GM23248 (cell line): ENCODE data around the gene PLXNB1. TPM values are rescaled to one million over a fixed set of nuclear protein-coding genes. Genes with fewer than 3 reads are reported as not detected.

Experiments used
- DNase-seq: peaks from one replicate; pipeline ENCODE4 v3.0.0-alpha.2; 2015
- H2AFZ ChIP-seq: fragments of 200-600 bp; sonication (generic); 2 replicates; pipeline ENCODE4 v1.6.1; 2016; ENCODE audit warnings: antibody characterized with exemption
- H3F3A ChIP-seq: fragments of 200-600 bp; sonication (generic); 2 replicates; pipeline ENCODE4 v1.6.1; 2016; ENCODE audit warnings: mild to moderate bottlenecking, antibody characterized with exemption, mixed run types; ENCODE audit not compliant: insufficient read depth
- H3K27ac ChIP-seq: fragments of 200-600 bp; sonication (generic); 2 replicates; pipeline ENCODE4 v1.5.1; 2016; ENCODE audit warnings: mild to moderate bottlenecking
- H3K27me3 ChIP-seq: fragments of 200-600 bp; sonication (generic); replicated peaks from 2 replicates; pipeline ENCODE4 v1.6.1; 2016; ENCODE audit warnings: mild to moderate bottlenecking; ENCODE audit not compliant: insufficient read depth
- H3K36me3 ChIP-seq: fragments of 200-600 bp; sonication (generic); 2 replicates; pipeline ENCODE4 v1.6.1; 2016; ENCODE audit warnings: low read depth, mild to moderate bottlenecking
- H3K4me1 ChIP-seq: fragments of 200-600 bp; sonication (generic); 2 replicates; pipeline ENCODE4 v1.6.1; 2016; ENCODE audit warnings: mild to moderate bottlenecking; ENCODE audit not compliant: insufficient read depth
- H3K4me2 ChIP-seq: fragments of 200-600 bp; sonication (generic); one replicate; pipeline ENCODE4 v1.6.1; 2016; ENCODE audit warnings: mild to moderate bottlenecking; ENCODE audit not compliant: unreplicated experiment
- H3K4me3 ChIP-seq: fragments of 200-600 bp; sonication (generic); 2 replicates; pipeline ENCODE4 v1.5.1; 2016; ENCODE audit warnings: mild to moderate bottlenecking
- H3K79me2 ChIP-seq: fragments of 200-600 bp; sonication (generic); 2 replicates; pipeline ENCODE4 v1.6.1; 2016; ENCODE audit warnings: mild to moderate bottlenecking; ENCODE audit not compliant: insufficient read depth
- H3K9ac ChIP-seq: fragments of 200-600 bp; sonication (generic); 2 replicates; pipeline ENCODE4 v1.6.1; 2016; ENCODE audit warnings: mild to moderate bottlenecking
- H3K9me2 ChIP-seq: fragments of 200-600 bp; sonication (generic); 2 replicates; pipeline ENCODE4 v1.6.1; 2016; ENCODE audit warnings: mixed run types, mild to moderate bottlenecking, moderate library complexity; ENCODE audit not compliant: insufficient read depth
- H3K9me3 ChIP-seq: fragments of 200-600 bp; sonication (generic); one replicate; pipeline ENCODE4 v1.6.1; 2017; ENCODE audit warnings: low read depth
- H4K20me1 ChIP-seq: fragments of 200-600 bp; sonication (generic); 2 replicates; pipeline ENCODE4 v1.6.0; 2016; ENCODE audit not compliant: insufficient read depth
- EZH2 ChIP-seq: fragments of 200-600 bp; sonication (generic); IDR thresholded peaks from 2 replicates; pipeline ENCODE4 v1.6.1; 2018; ENCODE audit warnings: antibody characterized with exemption, mild to moderate bottlenecking; ENCODE audit not compliant: insufficient read depth, poor library complexity, severe bottlenecking
- EZH2phosphoT487 ChIP-seq: fragments of 200-600 bp; sonication (generic); IDR thresholded peaks from 2 replicates; pipeline ENCODE4 v1.6.1; 2018; ENCODE audit warnings: antibody characterized with exemption, moderate library complexity, mild to moderate bottlenecking, low read depth; ENCODE audit not compliant: insufficient read depth
- WGBS, 2 experiments: methylation state at CpG; one replicate each; pipeline ENCODE4 v1.1.6; 2015 to 2017; ENCODE audit warnings: low lambda C conversion rate in 2 of 2, low coverage in 1 of 2; ENCODE audit errors: missing lambda C conversion rate in 2 of 2; 5-methylcytosine and 5-hydroxymethylcytosine counted together
- in situ Hi-C: fragments of 300-500 bp; cut with MboI; formaldehyde crosslinking; loops from 2 replicates; pipeline ENCODE4 v1.15.0; 2020
- polyA plus RNA-seq: library from polyadenylated mRNA; unstranded; fragments of >200 nt; fragmentation: Nextera tagmentation; extraction: Ambion mirVana; gene quantifications from 2 replicates; pipeline ENCODE4 v1.2.1, GENCODE V29; 2016
- total RNA-seq: library from RNA; depleted of rRNA; stranded (reverse); fragments of >200 nt; shearing (Covaris generic); gene quantifications from 2 replicates; pipeline ENCODE4 v1.2.3, GENCODE V29; 2014

Gene PLXNB1
- total and polyA plus RNA-seq, 2 experiments from 2014 or later = 3.3 to 5.5 TPM

DNA sequence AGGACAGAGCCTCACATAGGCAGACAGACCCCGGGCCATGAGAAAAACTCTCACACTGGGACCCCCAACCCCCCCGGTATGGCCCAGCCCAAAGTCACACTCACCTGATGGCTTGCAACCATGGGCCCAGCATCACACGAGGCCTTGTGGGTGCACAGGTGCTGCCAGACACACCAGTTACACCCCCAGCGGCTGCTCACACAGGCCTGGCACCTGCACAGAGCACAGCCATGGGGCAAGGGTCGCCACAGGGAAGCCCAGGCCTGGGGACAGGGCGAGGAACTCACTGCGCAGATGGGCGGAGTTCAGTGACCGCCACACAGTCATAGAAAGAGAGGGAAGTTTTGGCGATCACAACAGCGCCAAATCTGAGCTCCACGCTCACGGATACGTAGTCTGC is 9.3 kb downstream of the PLXNB1 start:
- no peak for TF ChIP-seq EZH2
- no peak for TF ChIP-seq EZH2phosphoT487
- Histone ChIP-seq H3K27ac (no peak overlapping the region), H3K9me3 (no peaks in the 10 kb centered on the region), H4K20me1 (no peaks in the 10 kb centered on the region), H3K4me2 (no peak overlapping the region), H3K4me3 (no peak overlapping the region), H2AFZ (no peak overlapping the region), H3K9ac (no peak overlapping the region), H3K27me3 (no peaks in the 10 kb centered on the region), H3K79me2 (no peaks in the 10 kb centered on the region), H3F3A (no peaks in the 10 kb centered on the region), H3K9me2 (no peaks in the 10 kb centered on the region), H3K4me1 (no peaks in the 10 kb centered on the region), H3K36me3 (no peaks in the 10 kb centered on the region)
- in situ Hi-C loops = no loop called here
- WGBS, 2 experiments = 84 to 87% methylated on average over 12 to 14 of the region's 14 CpGs
- DNase-seq = no peak

DNA sequence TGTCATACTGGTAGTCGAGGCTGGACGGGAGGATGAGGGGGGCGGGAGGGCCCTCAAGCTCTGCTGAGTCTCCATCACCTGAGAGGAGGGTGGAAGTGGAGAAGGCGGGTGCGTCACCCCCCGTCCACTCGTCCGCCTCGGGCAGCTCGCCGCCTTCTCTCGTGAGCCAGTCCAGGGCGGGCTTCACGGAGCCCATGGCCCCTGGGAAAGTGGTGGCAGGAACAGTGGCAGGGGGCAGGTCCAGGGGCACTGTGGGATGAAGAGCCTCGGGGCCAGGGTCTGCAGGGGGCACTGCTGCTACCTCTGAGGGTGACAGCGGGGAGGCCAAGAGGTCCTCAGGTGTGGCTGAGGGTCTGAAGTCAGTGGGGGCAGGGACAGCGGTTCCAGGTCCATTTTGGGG is 10.3 kb downstream of the PLXNB1 start:
- H3K9me3 ChIP-seq = no peaks in the 10 kb centered on the region
- WGBS, 2 experiments = 92% methylated on average over 8 to 17 of the region's 17 CpGs
- no peaks in the 10 kb centered on the region for H3F3A ChIP-seq
- no peak overlapping the region for H3K4me3 ChIP-seq
- no peaks in the 10 kb centered on the region for H3K36me3 ChIP-seq
- H3K27me3 ChIP-seq = no peaks in the 10 kb centered on the region
- no peaks in the 10 kb centered on the region for H3K4me1 ChIP-seq
- H2AFZ ChIP-seq = no peak overlapping the region
- H4K20me1 ChIP-seq = no peaks in the 10 kb centered on the region
- H3K9me2 ChIP-seq = no peaks in the 10 kb centered on the region
- no peak overlapping the region for H3K9ac ChIP-seq
- H3K79me2 ChIP-seq = no peaks in the 10 kb centered on the region
- H3K27ac ChIP-seq = no peak overlapping the region
- TF ChIP-seq EZH2 (no peak), EZH2phosphoT487 (no peak)
- H3K4me2 ChIP-seq = no peak overlapping the region
- in situ Hi-C loops = no loop called here
- DNase-seq = no peak

DNA sequence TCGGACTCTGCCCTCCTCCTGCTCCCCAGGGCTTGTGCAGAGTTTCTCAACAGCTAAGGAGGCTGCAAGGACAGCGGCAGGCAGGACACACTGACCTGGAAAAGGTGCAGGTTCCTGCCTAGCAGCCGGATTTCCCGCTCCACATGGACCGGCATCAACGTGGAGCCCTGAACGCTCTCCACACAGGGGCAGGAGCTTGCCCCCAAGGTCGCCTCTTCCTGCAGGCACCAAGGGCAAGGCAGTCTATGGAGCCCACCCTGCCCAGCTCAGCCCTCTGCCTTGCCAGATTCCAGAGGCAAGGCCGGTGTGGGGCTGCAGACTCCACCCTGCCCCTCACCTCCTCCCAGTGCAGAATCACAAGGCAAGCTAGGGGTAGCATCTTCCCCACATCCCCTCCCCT is 10.7 kb downstream of the PLXNB1 start:
- 82 to 89% methylated on average over 9 of the region's 9 CpGs for WGBS, 2 experiments
- H3K27ac ChIP-seq = no peak overlapping the region
- DNase-seq = no peak
- TF ChIP-seq EZH2phosphoT487 = no peak
- TF ChIP-seq EZH2 = no peak
- no peaks in the 10 kb centered on the region for H3K36me3 ChIP-seq
- no peaks in the 10 kb centered on the region for H3K79me2 ChIP-seq
- H3K9me2 ChIP-seq = no peaks in the 10 kb centered on the region
- H4K20me1 ChIP-seq = no peaks in the 10 kb centered on the region
- in situ Hi-C loops = no loop called here
- H3K9me3 ChIP-seq = no peaks in the 10 kb centered on the region
- no peak overlapping the region for H3K4me2 ChIP-seq
- H3K4me3 ChIP-seq = no peak overlapping the region
- H3K9ac ChIP-seq = no peak overlapping the region
- no peaks in the 10 kb centered on the region for H3K27me3 ChIP-seq
- H2AFZ ChIP-seq = no peak overlapping the region
- no peaks in the 10 kb centered on the region for H3K4me1 ChIP-seq
- no peaks in the 10 kb centered on the region for H3F3A ChIP-seq

DNA sequence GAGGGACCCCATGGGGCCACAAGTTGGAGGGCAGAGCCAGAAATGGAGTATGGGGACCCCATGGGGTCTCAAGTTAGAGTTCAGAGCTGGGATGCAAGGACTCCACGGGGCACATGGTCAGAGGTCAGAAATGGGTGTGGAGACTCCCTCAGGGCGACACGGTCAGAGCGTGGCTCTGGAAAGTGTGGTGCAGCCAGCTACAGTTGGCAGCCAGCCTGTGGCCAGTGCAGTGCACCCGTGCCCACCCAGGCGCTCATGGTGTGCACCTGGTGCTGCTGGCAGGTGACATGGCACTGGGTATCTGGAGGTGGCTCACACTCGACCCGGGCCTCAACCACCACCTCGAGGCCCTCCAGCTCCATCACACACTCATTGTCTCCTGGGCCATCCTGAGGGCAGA is 11.2 kb downstream of the PLXNB1 start:
- Histone ChIP-seq H3K36me3 (no peaks in the 10 kb centered on the region), H3K79me2 (no peaks in the 10 kb centered on the region)

DNA sequence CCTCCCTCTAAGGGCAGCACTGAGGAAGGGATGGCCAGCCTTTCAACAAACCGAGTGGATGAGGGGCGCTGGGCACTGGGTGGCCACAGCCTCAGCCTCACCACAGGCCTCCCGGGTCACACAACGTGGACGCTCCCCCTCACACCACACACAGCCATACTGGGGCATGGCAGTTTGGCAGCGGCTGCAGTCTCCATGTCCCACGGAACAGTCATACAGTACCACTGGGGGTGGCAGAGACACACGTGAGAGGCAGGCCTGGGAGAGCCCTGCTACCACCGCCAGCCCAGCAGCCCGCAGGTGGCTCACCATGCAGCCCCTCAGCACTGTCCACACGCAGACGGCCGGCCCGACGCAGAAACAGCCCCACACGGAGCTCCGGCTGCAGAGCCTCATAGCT is 11.7 kb downstream of the PLXNB1 start:
- H3K4me2 ChIP-seq = no peak overlapping the region
- H3K27me3 ChIP-seq = no peaks in the 10 kb centered on the region
- H3K9me3 ChIP-seq = no peaks in the 10 kb centered on the region
- H4K20me1 ChIP-seq = no peaks in the 10 kb centered on the region
- no peaks in the 10 kb centered on the region for H3K79me2 ChIP-seq
- in situ Hi-C loops = no loop called here
- no peak for DNase-seq
- H3K27ac ChIP-seq = no peak overlapping the region
- no peaks in the 10 kb centered on the region for H3K36me3 ChIP-seq
- TF ChIP-seq EZH2 = no peak
- no peak for TF ChIP-seq EZH2phosphoT487
- H3K4me1 ChIP-seq = no peaks in the 10 kb centered on the region
- 79 to 83% methylated on average over 17 of the region's 17 CpGs for WGBS, 2 experiments
- H3F3A ChIP-seq = no peaks in the 10 kb centered on the region
- no peak overlapping the region for H3K9ac ChIP-seq
- H3K4me3 ChIP-seq = no peak overlapping the region
- H2AFZ ChIP-seq = no peak overlapping the region
- no peaks in the 10 kb centered on the region for H3K9me2 ChIP-seq

More for the DNA sequence above, 11.2 kb downstream of the PLXNB1 start:
- TF ChIP-seq EZH2 (no peak), EZH2phosphoT487 (no peak)
- in situ Hi-C loops = no loop called here
- no peaks in the 10 kb centered on the region for H3K27me3 ChIP-seq
- H4K20me1 ChIP-seq = no peaks in the 10 kb centered on the region
- H3F3A ChIP-seq = no peaks in the 10 kb centered on the region
- H3K4me1 ChIP-seq = no peaks in the 10 kb centered on the region
- no peak overlapping the region for H2AFZ ChIP-seq
- no peaks in the 10 kb centered on the region for H3K9me3 ChIP-seq
- DNase-seq = no peak
- H3K9ac ChIP-seq = no peak overlapping the region
- no peak overlapping the region for H3K27ac ChIP-seq
- 86 to 91% methylated on average over 9 of the region's 9 CpGs for WGBS, 2 experiments
- H3K4me2 ChIP-seq = no peak overlapping the region
- H3K4me3 ChIP-seq = no peak overlapping the region
- no peaks in the 10 kb centered on the region for H3K9me2 ChIP-seq
